HG03457 (cell line): ENCODE data around the gene DYRK3.
"Not testable (repeated sequence)": the region's sequence is repeated elsewhere in the genome, so short reads cannot be mapped to it uniquely, and the experiment has no call there.

Source experiments
- ATAC-seq: cut with Tn5 transposase; IDR thresholded peaks from one replicate; pipeline ENCODE4 v1.9.1; 2021; ENCODE audit warnings: moderate number of reproducible peaks; ENCODE audit not compliant: unreplicated experiment

DYRK3 gene

GRCh38 chr1:206628916-206629315 is 6.4 kb upstream of the DYRK3 start:
- ATAC-seq: no peak

- no peak for ATAC-seq
Observed at GRCh38 chr1:206631085-206631509, 4.2 kb upstream of the DYRK3 start.

- no peak for ATAC-seq
Observed at GRCh38 chr1:206633708-206634121, 1.6 kb upstream of the DYRK3 start.

- ATAC-seq: no peak
Observed at GRCh38 chr1:206634365-206635079, 814 bp upstream of the DYRK3 start.

- ATAC-seq: no peak
Observed at GRCh38 chr1:206635978-206636345, 626 bp downstream of the DYRK3 start.

GRCh38 chr1:206636671-206637070 is 1.3 kb downstream of the DYRK3 start:
- no peak for ATAC-seq

- no peak for ATAC-seq
Observed at GRCh38 chr1:206637605-206638004, 2.3 kb downstream of the DYRK3 start.

- ATAC-seq: not testable (repeated sequence)
Observed at GRCh38 chr1:206642074-206642473, 6.7 kb downstream of the DYRK3 start.

GRCh38 chr1:206643118-206643698 is 7.9 kb downstream of the DYRK3 start:
- ATAC-seq: no peak

- ATAC-seq: no peak
Observed at GRCh38 chr1:206646504-206646903, 11.2 kb downstream of the DYRK3 start.

- no peak for ATAC-seq
Observed at GRCh38 chr1:206647224-206647623, 11.9 kb downstream of the DYRK3 start.

GRCh38 chr1:206649261-206649921 is 14.1 kb downstream of the DYRK3 start:
- ATAC-seq: no peak

- no peak for ATAC-seq
Observed at GRCh38 chr1:206651014-206651413, 15.7 kb downstream of the DYRK3 start.

- ATAC-seq: no peak
Observed at GRCh38 chr1:206651958-206652890, 16.9 kb downstream of the DYRK3 start.

GRCh38 chr1:206653715-206654459 is 18.6 kb downstream of the DYRK3 start:
- ATAC-seq: no peak

GRCh38 chr1:206654828-206655227 is 19.5 kb downstream of the DYRK3 start:
- no peak for ATAC-seq

- no peak for ATAC-seq
Observed at GRCh38 chr1:206655471-206655882, 20.1 kb downstream of the DYRK3 start.

GRCh38 chr1:206656936-206657335 is 21.6 kb downstream of the DYRK3 start:
- no peak for ATAC-seq

GRCh38 chr1:206657751-206658150 is 22.4 kb downstream of the DYRK3 start:
- ATAC-seq: no peak

GRCh38 chr1:206658264-206658980 is 23.1 kb downstream of the DYRK3 start:
- no peak for ATAC-seq
